Psoas muscle (tissue), 8 donors: ENCODE results near the gene CDK5RAP2. TPM values are rescaled to one million over a fixed set of nuclear protein-coding genes. Genes with fewer than 3 reads are reported as not detected.

ENCODE experiments used
- ATAC-seq, 4 donors: fragments of 200-7000 bp; cut with Tn5 transposase; one replicate each; pipeline ENCODE4 v1.9.1; 2020; ENCODE audit warnings: moderate library complexity in 3 of 4, mild to moderate bottlenecking in 2 of 4
- DNase-seq, 2 donors: peaks; one replicate each; pipeline ENCODE4 v3.0.0-alpha.2; 2020
- H3K27ac ChIP-seq: fragments of 200-600 bp; one replicate; pipeline ENCODE4 v1.8.0; 2022
- H3K27me3 ChIP-seq, 3 donors: fragments of 200-600 bp in 1 of 3; one replicate each; pipeline versions ENCODE4 v1.6.1 to v1.8.0; 2013 to 2022; ENCODE audit warnings: low read length in 2 of 3, mild to moderate bottlenecking in 2 of 3, moderate library complexity in 1 of 3; ENCODE audit not compliant: insufficient read depth in 3 of 3
- H3K36me3 ChIP-seq, 2 donors: fragments of 200-600 bp in 1 of 2; one replicate each; pipeline versions ENCODE4 v1.6.1 to v1.8.0; 2013 to 2022; ENCODE audit warnings: low read depth in 1 of 2, mild to moderate bottlenecking in 1 of 2, moderate library complexity in 1 of 2; ENCODE audit not compliant: insufficient read depth in 1 of 2
- H3K4me1 ChIP-seq: fragments of 200-600 bp; one replicate; pipeline ENCODE4 v1.8.0; 2022
- H3K4me3 ChIP-seq: fragments of 200-600 bp; one replicate; pipeline ENCODE4 v1.8.0; 2022; ENCODE audit warnings: mild to moderate bottlenecking
- H3K9me3 ChIP-seq: fragments of 200-600 bp; one replicate; pipeline ENCODE4 v1.8.0; 2022
- CTCF ChIP-seq: fragments of 200-600 bp; IDR thresholded peaks from one replicate; pipeline ENCODE4 v1.8.0; 2022; ENCODE audit warnings: antibody characterized with exemption
- WGBS, 3 donors: extraction: QIAGEN DNeasy Blood & Tissue Kit; methylation state at CpG; one replicate each; pipeline versions ENCODE4 v1.1.6 to v1.1.7; 2013; 5-methylcytosine and 5-hydroxymethylcytosine counted together
- intact Hi-C, 2 donors: fragments of 100-400 bp; cut with DNase I; formaldehyde crosslinking; loops; one replicate each; pipeline versions ENCODE4 v1.11.0 to v1.14.2; 2022
- polyA plus RNA-seq, 3 donors: library from polyadenylated mRNA; stranded (reverse); fragments of 200-250 nt; gene quantifications; one replicate each; pipeline ENCODE4 v1.2.3, GENCODE V29; 2013
- total RNA-seq, 4 donors: library from RNA; stranded (reverse); fragmentation: NEBNext Ultra II Directional in 2 of 4; extraction: Animal tissue kit (Norgen Biotek cat#: 25700) in 2 of 4; gene quantifications; one replicate each; pipeline versions ENCODE4 v1.2.1 to v1.2.4, GENCODE V29; 2021 to 2023
- donor health status: healthy with polysubstance abuse.
- donor health status: DM: no; HTN: no; CAD: no; lungs with moderate emphysema.
- donor health status: Bipolar disorder and iron deficiency.
- donor health status: healthy.
- donor health status: DM: yes; HTN: yes; CAD: no.
- donor health status: DM: no; HTN: no; CAD: no.
- donor health status: DM: no; HTN: no; CAD: no.
- donor health status: DM: yes; HTN: yes; CAD: no.

CDK5RAP2 gene
- total and polyA plus RNA-seq, 7 donors = 26.0 to 95.1 (median 60.3) TPM

GRCh38 chr9:120473608-120474007 lies 106.4 kb downstream of the CDK5RAP2 start:
- peaks cover 14% of the 10 kb centered on the region for H3K4me1 ChIP-seq
- no peak overlapping the region for H3K27ac ChIP-seq
- no peak for DNase-seq
- 93 to 98% (median 94%) methylated on average over 3 of the region's 3 CpGs for WGBS, 3 donors
- no peaks in the 10 kb centered on the region for H3K27me3 ChIP-seq
- no peaks in the 10 kb centered on the region for H3K9me3 ChIP-seq
- no peak for ATAC-seq
- no peak for TF ChIP-seq CTCF
- H3K36me3 ChIP-seq = peaks cover 4 to 76% of the 10 kb centered on the region in 2 donors
- no peak overlapping the region for H3K4me3 ChIP-seq
- intact Hi-C loops = no loop called here

GRCh38 chr9:120465685-120466407 lies 114.1 kb downstream of the CDK5RAP2 start:
- intact Hi-C loops = no loop called here
- Histone ChIP-seq H3K36me3 (peaks cover 4 to 41% of the 10 kb centered on the region in 2 donors), H3K27ac (no peak overlapping the region), H3K9me3 (no peaks in the 10 kb centered on the region), H3K4me3 (no peak overlapping the region), H3K27me3 (no peaks in the 10 kb centered on the region), H3K4me1 (no peaks in the 10 kb centered on the region)
- DNase-seq (no peak), ATAC-seq (no peak)
- 77 to 82% (median 81%) methylated on average over 3 of the region's 3 CpGs for WGBS, 3 donors
- no peak for TF ChIP-seq CTCF

GRCh38 chr9:120464887-120465421 lies 115.0 kb downstream of the CDK5RAP2 start:
- no peaks in the 10 kb centered on the region for H3K4me1 ChIP-seq
- no peak for TF ChIP-seq CTCF
- intact Hi-C loops = no loop called here
- no peak for DNase-seq
- WGBS, 3 donors = 94 to 97% (median 95%) methylated on average over 4 of the region's 4 CpGs
- H3K36me3 ChIP-seq = peaks cover 6 to 38% of the 10 kb centered on the region in 2 donors
- no peak overlapping the region for H3K4me3 ChIP-seq
- H3K9me3 ChIP-seq = no peaks in the 10 kb centered on the region
- ATAC-seq = no peak
- H3K27me3 ChIP-seq = no peaks in the 10 kb centered on the region
- H3K27ac ChIP-seq = no peak overlapping the region

GRCh38 chr9:120464176-120464886 lies 115.6 kb downstream of the CDK5RAP2 start:
- 77 to 85% (median 79%) methylated on average over 6 of the region's 6 CpGs for WGBS, 3 donors
- no peak for TF ChIP-seq CTCF
- intact Hi-C loops = no loop called here
- Histone ChIP-seq H3K27ac (no peak overlapping the region), H3K27me3 (no peaks in the 10 kb centered on the region), H3K4me1 (no peaks in the 10 kb centered on the region), H3K36me3 (peaks cover 8 to 36% of the 10 kb centered on the region in 2 donors), H3K4me3 (no peak overlapping the region), H3K9me3 (no peaks in the 10 kb centered on the region)
- DNase-seq = no peak
- peak in 3 of 4 donors; percentile 13 to 31 (median 30) for ATAC-seq
